ENCODE data around the gene GXYLT2.

Gene GXYLT2

DNA sequence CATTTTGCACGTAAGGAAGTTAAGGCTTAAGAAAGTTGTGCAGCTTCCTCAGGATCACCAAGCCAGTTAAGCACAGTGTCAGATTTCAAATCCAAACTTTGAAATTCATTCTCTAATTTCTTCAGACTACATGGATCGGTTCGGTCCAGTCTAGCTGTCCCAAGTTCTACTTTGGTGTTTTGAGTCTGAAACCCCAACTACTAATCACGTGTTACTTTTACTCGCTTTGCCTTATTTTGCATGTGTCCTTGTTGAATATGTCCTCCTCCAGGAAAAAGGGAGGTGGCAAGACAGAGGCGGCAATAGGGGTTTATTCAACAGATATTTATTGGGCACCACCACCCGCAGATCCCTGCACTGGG lies 522 bp upstream of the GXYLT2 start:
- H2AFZ ChIP-seq (ENCODE audit: low read depth, low read length): peak overlapping the region; percentile 66
- peak overlapping the region; percentile 72 for H3K4me2 ChIP-seq (ENCODE audit: insufficient read depth, low read length)

GRCh38 chr3:72888546-72889309 lies 882 bp downstream of the GXYLT2 start:
- Histone ChIP-seq H2AFZ (ENCODE audit: low read depth, low read length) (peak overlapping the region; percentile 72), H3K4me2 (ENCODE audit: insufficient read depth, low read length) (peak overlapping the region; percentile 71), H3K36me3 (ENCODE audit: insufficient read depth, low read length) (peaks cover 16% of the 10 kb centered on the region), H3K4me1 (ENCODE audit: insufficient read depth, low read length) (peaks cover 62% of the 10 kb centered on the region), H3K27ac (ENCODE audit: low read length) (peak overlapping the region; percentile 88), H3K79me2 (ENCODE audit: insufficient read depth, low read length) (peaks cover 63% of the 10 kb centered on the region), H3K9me3 (ENCODE audit: insufficient read depth, low read length, severe bottlenecking) (no peaks in the 10 kb centered on the region), H3K4me3 (ENCODE audit: low read depth in 1 of 2, low read length in 2 of 2) (peak overlapping the region; percentile 58 to 62), H3K9ac (ENCODE audit: low read depth, low read length) (peak overlapping the region; percentile 57), H3K27me3 (ENCODE audit: insufficient read depth, low read length, poor library complexity) (no peaks in the 10 kb centered on the region), H4K20me1 (ENCODE audit: insufficient read depth, low read length) (no peaks in the 10 kb centered on the region; the same call in 1 of the 2 replicates)
- DNase-seq (peak; percentile 72), ATAC-seq (ENCODE audit: insufficient read depth, low read depth) (peak; percentile 43)
- TF ChIP-seq EZH2 (IDR thresholded peaks at IDR 0.05; ENCODE audit: borderline replicate concordance, low read depth, low read length, severe bottlenecking): no peak
- TF ChIP-seq CTCF (IDR thresholded peaks at IDR 0.05; ENCODE audit: borderline replicate concordance, extremely low read depth, low read length, poor library complexity, severe bottlenecking): no peak

More for the DNA sequence above, 522 bp upstream of the GXYLT2 start:
- ATAC-seq (ENCODE audit: insufficient read depth, low read depth) (no peak), DNase-seq (no peak)
- Histone ChIP-seq H3K27me3 (ENCODE audit: insufficient read depth, low read length, poor library complexity) (no peaks in the 10 kb centered on the region), H3K36me3 (ENCODE audit: insufficient read depth, low read length) (peaks cover 7% of the 10 kb centered on the region; the same call in 1 of the 2 replicates), H3K27ac (ENCODE audit: low read length) (peak overlapping the region; percentile 64), H3K9me3 (ENCODE audit: insufficient read depth, low read length, severe bottlenecking) (peaks cover 3% of the 10 kb centered on the region), H3K4me1 (ENCODE audit: insufficient read depth, low read length) (peaks cover 49% of the 10 kb centered on the region), H4K20me1 (ENCODE audit: insufficient read depth, low read length) (no peaks in the 10 kb centered on the region), H3K9ac (ENCODE audit: low read depth, low read length) (peak overlapping the region; percentile 57), H3K4me3 (ENCODE audit: low read depth in 1 of 2, low read length in 2 of 2) (peak overlapping the region; percentile 39 to 62; a peak in 3 of 4 replicates), H3K79me2 (ENCODE audit: insufficient read depth, low read length) (peaks cover 49% of the 10 kb centered on the region)
- no peak for TF ChIP-seq CTCF (IDR thresholded peaks at IDR 0.05; ENCODE audit: borderline replicate concordance, extremely low read depth, low read length, poor library complexity, severe bottlenecking)
- TF ChIP-seq EZH2 (IDR thresholded peaks at IDR 0.05; ENCODE audit: borderline replicate concordance, low read depth, low read length, severe bottlenecking): no peak

DNA sequence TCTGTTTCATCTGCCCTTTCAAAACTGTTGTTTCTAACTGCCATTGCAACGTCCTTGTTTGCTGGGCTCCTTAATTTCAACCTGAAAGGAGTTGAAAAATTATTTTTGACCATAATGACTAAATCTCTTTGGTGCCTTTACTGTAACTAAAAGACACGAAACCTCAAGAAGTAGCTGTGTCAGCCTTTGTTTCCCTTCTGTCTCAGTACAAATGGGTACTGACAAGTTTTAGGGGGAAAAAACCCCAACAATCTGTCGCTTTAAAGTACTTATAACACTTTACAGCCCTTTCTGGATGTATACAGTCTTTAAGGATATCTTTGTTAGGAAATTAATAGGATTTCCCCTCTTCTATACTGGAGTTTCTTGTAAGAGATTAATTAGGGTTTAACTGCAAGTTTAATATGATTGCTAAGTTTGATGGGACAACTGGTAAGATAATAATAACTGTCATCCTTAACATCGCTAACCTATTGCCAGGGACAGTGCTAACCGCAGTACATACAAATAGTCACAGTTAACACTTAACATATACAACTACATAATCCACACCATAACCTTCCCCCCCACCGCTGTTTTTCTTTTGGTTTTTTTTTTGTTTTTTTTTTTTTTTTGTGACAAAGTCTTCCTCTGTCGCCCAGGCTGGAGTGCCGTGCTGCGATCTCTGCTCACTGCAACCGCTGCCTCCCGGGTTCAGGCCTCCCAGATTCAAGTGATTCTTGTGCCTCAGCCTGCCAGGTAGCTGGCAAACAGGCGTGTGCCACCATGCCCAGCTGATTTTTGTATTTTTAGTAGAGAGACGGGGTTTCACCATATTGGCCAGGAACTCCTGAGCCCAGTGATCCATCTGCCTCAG lies 1.7 kb downstream of the GXYLT2 start:
- H3K9ac ChIP-seq (ENCODE audit: low read depth, low read length): peak overlapping the region; percentile 57
- H3K36me3 ChIP-seq (ENCODE audit: insufficient read depth, low read length): peaks cover 19% of the 10 kb centered on the region
- peak; percentile 64 for DNase-seq
- H3K4me1 ChIP-seq (ENCODE audit: insufficient read depth, low read length): peaks cover 66% of the 10 kb centered on the region
- 0 out of 3 replicates have a peak, but pooled peaks have one; percentile 8 for ATAC-seq (ENCODE audit: insufficient read depth, low read depth)
- H3K4me3 ChIP-seq (ENCODE audit: low read depth in 1 of 2, low read length in 2 of 2): peak overlapping the region; percentile 58 to 62
- peak overlapping the region; percentile 71 for H3K4me2 ChIP-seq (ENCODE audit: insufficient read depth, low read length)
- H2AFZ ChIP-seq (ENCODE audit: low read depth, low read length): peak overlapping the region; percentile 72
- H3K27me3 ChIP-seq (ENCODE audit: insufficient read depth, low read length, poor library complexity): no peaks in the 10 kb centered on the region
- H3K27ac ChIP-seq (ENCODE audit: low read length): peak overlapping the region; percentile 88
- TF ChIP-seq EZH2 (IDR thresholded peaks at IDR 0.05; ENCODE audit: borderline replicate concordance, low read depth, low read length, severe bottlenecking) (no peak), CTCF (IDR thresholded peaks at IDR 0.05; ENCODE audit: borderline replicate concordance, extremely low read depth, low read length, poor library complexity, severe bottlenecking) (no peak)
- H4K20me1 ChIP-seq (ENCODE audit: insufficient read depth, low read length): peaks cover 1% of the 10 kb centered on the region; the same call in 1 of the 2 replicates
- peaks cover 71% of the 10 kb centered on the region for H3K79me2 ChIP-seq (ENCODE audit: insufficient read depth, low read length)
- H3K9me3 ChIP-seq (ENCODE audit: insufficient read depth, low read length, severe bottlenecking): no peaks in the 10 kb centered on the region

Measured in DND-41 (cell line).